Measurements from ENCODE around the gene ZNF319.

The ZNF319 gene

DNA sequence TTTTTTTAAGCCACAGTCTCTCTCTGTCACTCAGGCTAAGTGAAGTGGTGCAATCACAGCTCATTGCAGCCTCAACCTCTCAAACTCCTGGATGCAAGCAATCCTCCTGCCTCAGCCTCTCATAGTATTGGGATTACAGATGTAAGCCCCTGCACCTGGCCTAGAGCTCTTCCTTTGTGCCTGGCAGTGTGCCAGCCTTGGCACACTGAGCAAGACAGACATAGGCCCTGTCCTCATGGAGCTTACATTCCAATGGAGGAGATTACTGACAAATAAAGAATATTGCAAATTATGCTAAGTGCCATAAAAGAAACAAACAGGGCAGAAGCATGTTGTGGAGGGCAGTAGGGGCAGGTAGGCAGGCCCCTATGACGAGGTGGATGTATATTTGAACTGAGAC lies 28.6 kb downstream of the ZNF319 start:
- Mint-ChIP-seq H3K4me1 (no peaks in the 10 kb centered on the region), H3K36me3 (no peaks in the 10 kb centered on the region)

DNA sequence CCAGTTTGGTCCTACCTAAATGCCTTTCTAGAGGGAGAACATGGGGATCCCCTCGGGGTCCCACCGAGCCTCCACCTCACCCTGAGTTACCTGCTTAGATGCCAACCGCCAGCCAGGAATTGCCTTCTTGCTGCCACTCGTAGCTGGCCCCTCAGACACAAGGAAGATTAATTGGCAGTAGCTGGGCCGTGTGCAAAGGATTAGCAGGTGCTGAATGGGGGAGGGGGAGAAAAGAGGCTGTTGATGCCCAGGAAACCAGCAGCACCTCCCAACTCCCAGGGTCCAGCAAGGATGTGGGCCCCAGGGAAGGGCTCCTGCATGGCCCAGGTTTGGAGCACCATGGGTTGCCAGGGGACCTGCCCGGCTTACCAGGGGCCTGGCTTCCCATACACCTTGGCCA lies 29.5 kb downstream of the ZNF319 start, which contains the start of gene CNGB1:
CNGB1 (minus strand) TSS at position 159 of the 400 bp plus-strand sequence. CDS start 3,842 bp downstream, outside the sequence.
- Mint-ChIP-seq H3K36me3 (no peaks in the 10 kb centered on the region), H3K4me1 (no peaks in the 10 kb centered on the region), H3K9me3 (no peaks in the 10 kb centered on the region), H3K27me3 (peaks cover 17% of the 10 kb centered on the region), H3K27ac (no peak within 1 kb of the TSS), H3K4me3 (no peak within 1 kb of the TSS)
- ATAC-seq (ENCODE audit: low read depth) (no peak), DNase-seq (ENCODE audit: low spot score in 2 of 2) (no peak)

More for the DNA sequence above, 28.6 kb downstream of the ZNF319 start:
- Mint-ChIP-seq H3K27ac (no peak overlapping the region), H3K9me3 (no peaks in the 10 kb centered on the region), H3K27me3 (peaks cover 17% of the 10 kb centered on the region), H3K4me3 (no peak overlapping the region)
- DNase-seq (ENCODE audit: low spot score in 2 of 2), result no peak
- ATAC-seq (ENCODE audit: low read depth), result no peak

GRCh38 chr16:57970319-57970718 lies 30.2 kb downstream of the ZNF319 start:
- Mint-ChIP-seq H3K36me3 (no peaks in the 10 kb centered on the region), H3K9me3 (no peaks in the 10 kb centered on the region), H3K4me1 (no peaks in the 10 kb centered on the region), H3K27ac (no peak overlapping the region), H3K4me3 (no peak overlapping the region), H3K27me3 (peaks cover 17% of the 10 kb centered on the region)
- DNase-seq (ENCODE audit: low spot score in 2 of 2), result no peak
- no peak for ATAC-seq (ENCODE audit: low read depth)

GRCh38 chr16:57969451-57970123 lies 30.9 kb downstream of the ZNF319 start:
- Mint-ChIP-seq H3K27ac (no peak overlapping the region), H3K36me3 (no peaks in the 10 kb centered on the region), H3K27me3 (peaks cover 14% of the 10 kb centered on the region), H3K4me3 (no peak overlapping the region), H3K9me3 (no peaks in the 10 kb centered on the region), H3K4me1 (no peaks in the 10 kb centered on the region)
- DNase-seq (ENCODE audit: low spot score in 2 of 2) (no peak), ATAC-seq (ENCODE audit: low read depth) (no peak)

DNA sequence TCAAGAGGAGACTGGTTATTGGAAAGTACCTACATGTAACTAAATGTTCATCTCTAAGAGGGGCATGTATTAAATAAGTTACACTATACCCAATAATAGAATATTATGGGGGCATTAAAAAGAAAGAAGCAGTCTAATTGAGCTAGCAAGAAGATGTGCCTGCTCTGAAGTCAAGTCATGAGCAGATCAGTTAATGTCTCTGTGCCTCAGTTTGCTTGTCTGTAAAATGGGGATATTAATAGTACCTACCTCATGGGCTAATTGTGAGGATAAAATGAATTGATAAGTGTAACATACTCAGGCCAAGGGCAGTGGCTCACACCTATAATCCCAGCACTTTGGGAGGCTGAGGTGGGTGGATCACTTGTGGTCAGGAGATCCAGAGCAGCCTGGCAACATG lies 32.6 kb downstream of the ZNF319 start:
- no peaks in the 10 kb centered on the region for H3K4me1 Mint-ChIP-seq
- H3K27me3 Mint-ChIP-seq, result peaks cover 11% of the 10 kb centered on the region
- no peaks in the 10 kb centered on the region for H3K36me3 Mint-ChIP-seq
- no peak overlapping the region for H3K4me3 Mint-ChIP-seq
- ATAC-seq (ENCODE audit: low read depth) (no peak), DNase-seq (ENCODE audit: low spot score in 2 of 2) (no peak)
- no peak overlapping the region for H3K27ac Mint-ChIP-seq
- no peaks in the 10 kb centered on the region for H3K9me3 Mint-ChIP-seq

- Mint-ChIP-seq H3K4me3 (no peak overlapping the region), H3K4me1 (no peaks in the 10 kb centered on the region), H3K9me3 (no peaks in the 10 kb centered on the region), H3K27me3 (peaks cover 9% of the 10 kb centered on the region), H3K27ac (no peak overlapping the region), H3K36me3 (no peaks in the 10 kb centered on the region)
- DNase-seq (ENCODE audit: low spot score in 2 of 2) (no peak), ATAC-seq (ENCODE audit: low read depth) (no peak)
Measured at GRCh38 chr16:57966986-57967385, 33.5 kb downstream of the ZNF319 start.

DNA sequence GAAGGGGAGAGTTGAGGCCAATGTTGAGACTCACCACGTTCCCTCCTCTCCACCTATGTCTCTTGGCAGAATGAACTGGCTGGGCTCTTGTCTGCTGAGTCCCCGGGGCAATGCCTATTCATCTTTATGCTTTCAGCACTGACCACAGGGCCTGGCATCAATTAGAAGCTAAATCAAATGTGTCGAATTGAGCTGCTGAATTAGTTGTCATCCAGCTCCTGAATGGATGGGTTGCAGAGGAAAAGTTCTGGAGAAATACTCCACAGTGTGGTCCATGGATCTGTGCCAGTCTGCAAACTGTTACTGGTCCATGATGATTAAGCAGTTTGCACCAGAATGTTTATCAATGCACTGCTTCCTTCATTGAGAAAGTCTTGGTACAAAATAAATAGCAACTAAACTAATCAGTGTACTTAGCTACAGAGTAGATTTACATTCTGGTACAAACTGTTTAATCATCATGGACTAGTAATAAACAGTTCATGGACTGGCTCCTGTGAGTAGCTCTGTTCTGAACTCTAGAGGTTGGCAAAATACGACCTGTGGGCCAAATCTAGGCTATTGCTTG lies 34.2 kb downstream of the ZNF319 start:
- Mint-ChIP-seq H3K9me3 (no peaks in the 10 kb centered on the region), H3K36me3 (no peaks in the 10 kb centered on the region), H3K4me1 (no peaks in the 10 kb centered on the region), H3K27ac (no peak overlapping the region), H3K27me3 (peaks cover 10% of the 10 kb centered on the region), H3K4me3 (no peak overlapping the region)
- no peak for DNase-seq (ENCODE audit: low spot score in 2 of 2)
- ATAC-seq (ENCODE audit: low read depth), result no peak

DNA sequence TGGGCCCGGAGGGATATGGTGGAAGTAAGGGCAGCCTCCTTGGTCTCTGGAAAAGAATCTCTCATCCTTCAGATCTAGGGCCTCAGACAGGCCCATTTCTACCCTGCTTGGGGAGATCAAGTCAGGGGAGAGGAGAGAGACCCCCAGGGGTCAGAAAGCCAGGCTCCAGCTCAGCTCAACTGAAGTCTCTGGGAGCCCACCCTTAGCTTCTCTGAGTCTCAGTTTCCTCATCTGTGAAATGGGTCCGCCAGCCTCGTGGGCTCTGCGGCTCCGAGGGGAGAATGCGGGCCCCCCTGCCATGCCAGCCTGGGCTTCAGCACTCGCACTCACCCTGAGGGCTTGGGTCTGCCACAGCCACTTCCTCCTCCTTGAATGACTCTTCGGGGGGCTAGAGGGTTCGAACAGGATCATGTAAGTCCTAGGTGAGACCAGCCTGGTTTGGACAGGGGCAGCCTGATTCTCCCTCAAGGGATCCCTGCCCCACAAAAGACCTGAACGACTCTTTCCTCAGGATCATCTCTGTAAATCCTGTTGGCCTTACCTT lies 36.2 kb downstream of the ZNF319 start:
- Mint-ChIP-seq H3K9me3 (no peaks in the 10 kb centered on the region), H3K4me3 (no peak overlapping the region), H3K4me1 (no peaks in the 10 kb centered on the region), H3K27me3 (peaks cover 10% of the 10 kb centered on the region), H3K27ac (no peak overlapping the region), H3K36me3 (no peaks in the 10 kb centered on the region)
- no peak for ATAC-seq (ENCODE audit: low read depth)
- no peak for DNase-seq (ENCODE audit: low spot score in 2 of 2)

DNA sequence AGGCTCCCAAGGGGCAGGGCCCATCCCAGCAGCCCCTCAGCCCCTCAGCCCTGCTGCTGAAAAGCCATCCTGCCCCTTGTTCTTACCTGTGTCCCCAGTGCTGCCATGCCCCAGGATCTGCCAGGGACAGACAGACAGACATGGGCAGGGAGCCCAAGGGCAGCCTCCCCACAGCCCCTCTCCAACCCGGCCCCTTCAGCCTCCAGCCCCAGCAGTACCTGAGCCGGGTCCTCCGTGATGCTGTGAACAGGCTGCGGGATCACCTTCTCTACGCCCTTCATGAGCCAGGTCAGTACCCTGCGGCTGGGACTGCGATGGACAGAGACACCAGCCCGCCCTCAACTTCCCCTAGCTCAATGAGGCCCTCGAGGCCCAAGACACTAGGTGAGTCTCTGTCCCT lies 37.7 kb downstream of the ZNF319 start:
- no peak overlapping the region for H3K27ac Mint-ChIP-seq
- no peak for DNase-seq (ENCODE audit: low spot score in 2 of 2)
- no peaks in the 10 kb centered on the region for H3K9me3 Mint-ChIP-seq
- H3K4me1 Mint-ChIP-seq, result no peaks in the 10 kb centered on the region
- H3K36me3 Mint-ChIP-seq, result no peaks in the 10 kb centered on the region
- H3K4me3 Mint-ChIP-seq, result no peak overlapping the region
- H3K27me3 Mint-ChIP-seq, result peaks cover 10% of the 10 kb centered on the region
- ATAC-seq (ENCODE audit: low read depth), result no peak

DNA sequence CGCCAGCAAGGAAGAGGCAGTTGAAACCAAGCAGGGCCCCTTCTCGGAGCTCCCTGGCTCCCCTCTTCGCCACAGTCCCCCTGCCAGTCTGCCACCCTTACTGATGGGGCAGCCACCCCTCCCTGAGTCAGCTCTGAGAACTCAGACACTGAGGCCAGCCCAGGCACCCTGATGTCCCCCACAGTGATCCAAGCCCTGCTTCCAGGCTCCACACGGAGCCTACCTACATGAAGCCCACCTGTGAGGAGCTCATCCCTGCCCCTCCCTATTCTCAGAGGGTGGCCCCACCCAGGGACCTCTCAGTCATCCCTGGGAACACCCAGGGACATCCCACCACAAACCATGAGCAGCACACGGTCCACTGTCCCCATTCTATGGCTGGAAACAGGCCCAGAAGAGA lies 38.4 kb downstream of the ZNF319 start:
- no peaks in the 10 kb centered on the region for H3K9me3 Mint-ChIP-seq
- peaks cover 11% of the 10 kb centered on the region for H3K27me3 Mint-ChIP-seq
- no peak overlapping the region for H3K4me3 Mint-ChIP-seq
- no peak overlapping the region for H3K27ac Mint-ChIP-seq
- ATAC-seq (ENCODE audit: low read depth), result no peak
- H3K36me3 Mint-ChIP-seq, result no peaks in the 10 kb centered on the region
- no peaks in the 10 kb centered on the region for H3K4me1 Mint-ChIP-seq
- no peak for DNase-seq (ENCODE audit: low spot score in 2 of 2)

GRCh38 chr16:57961538-57961937 lies 38.9 kb downstream of the ZNF319 start:
- H3K27ac Mint-ChIP-seq, result no peak overlapping the region
- ATAC-seq (ENCODE audit: low read depth) (no peak), DNase-seq (ENCODE audit: low spot score in 2 of 2) (no peak)
- H3K9me3 Mint-ChIP-seq, result no peaks in the 10 kb centered on the region
- H3K4me1 Mint-ChIP-seq, result no peaks in the 10 kb centered on the region
- H3K27me3 Mint-ChIP-seq, result peaks cover 11% of the 10 kb centered on the region
- no peak overlapping the region for H3K4me3 Mint-ChIP-seq
- no peaks in the 10 kb centered on the region for H3K36me3 Mint-ChIP-seq

- Mint-ChIP-seq H3K27me3 (peaks cover 11% of the 10 kb centered on the region), H3K9me3 (no peaks in the 10 kb centered on the region), H3K4me1 (no peaks in the 10 kb centered on the region), H3K4me3 (no peak overlapping the region), H3K36me3 (no peaks in the 10 kb centered on the region), H3K27ac (no peak overlapping the region)
- DNase-seq (ENCODE audit: low spot score in 2 of 2) (no peak), ATAC-seq (ENCODE audit: low read depth) (no peak)
Measured at GRCh38 chr16:57960826-57961472, 39.5 kb downstream of the ZNF319 start.

DNA sequence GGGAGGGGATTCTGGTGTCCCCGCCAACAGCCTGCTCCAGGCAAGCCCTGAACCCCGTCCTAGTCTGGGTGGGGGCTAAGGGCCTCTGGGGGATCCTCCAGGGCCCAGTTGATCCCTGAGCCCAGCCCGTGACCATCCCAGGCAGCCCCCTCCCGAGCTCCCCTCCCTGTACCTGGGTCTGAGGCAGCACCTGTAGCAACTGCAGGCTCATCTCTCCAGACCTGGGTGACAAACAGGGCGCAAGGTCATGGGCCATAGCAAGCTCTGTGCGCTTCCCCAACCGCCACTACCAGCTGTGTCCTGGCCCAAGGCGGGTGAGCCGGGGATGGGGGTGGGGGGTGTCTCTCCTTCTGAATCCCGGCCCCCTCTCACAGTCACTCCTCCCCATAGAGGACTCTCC lies 40.2 kb downstream of the ZNF319 start:
- Mint-ChIP-seq H3K4me3 (no peak overlapping the region), H3K4me1 (no peaks in the 10 kb centered on the region), H3K9me3 (no peaks in the 10 kb centered on the region), H3K27me3 (peaks cover 11% of the 10 kb centered on the region), H3K36me3 (no peaks in the 10 kb centered on the region), H3K27ac (no peak overlapping the region)
- DNase-seq (ENCODE audit: low spot score in 2 of 2), result no peak
- ATAC-seq (ENCODE audit: low read depth), result no peak

- H3K9me3 Mint-ChIP-seq, result no peaks in the 10 kb centered on the region
- no peak overlapping the region for H3K4me3 Mint-ChIP-seq
- peaks cover 11% of the 10 kb centered on the region for H3K27me3 Mint-ChIP-seq
- H3K36me3 Mint-ChIP-seq, result no peaks in the 10 kb centered on the region
- ATAC-seq (ENCODE audit: low read depth), result no peak
- no peak overlapping the region for H3K27ac Mint-ChIP-seq
- DNase-seq (ENCODE audit: low spot score in 2 of 2), result no peak
- no peaks in the 10 kb centered on the region for H3K4me1 Mint-ChIP-seq
Measured at GRCh38 chr16:57959804-57960203, 40.7 kb downstream of the ZNF319 start.
